Measurements from ENCODE around the gene DAGLB. TPM values are rescaled to one million over a fixed set of nuclear protein-coding genes. Genes with fewer than 3 reads are reported as not detected.

The DAGLB gene
- total and polyA plus RNA-seq, 2 of the 4 experiments (the other 2 are of a cell fraction): 23.4 to 33.5 TPM

DNA sequence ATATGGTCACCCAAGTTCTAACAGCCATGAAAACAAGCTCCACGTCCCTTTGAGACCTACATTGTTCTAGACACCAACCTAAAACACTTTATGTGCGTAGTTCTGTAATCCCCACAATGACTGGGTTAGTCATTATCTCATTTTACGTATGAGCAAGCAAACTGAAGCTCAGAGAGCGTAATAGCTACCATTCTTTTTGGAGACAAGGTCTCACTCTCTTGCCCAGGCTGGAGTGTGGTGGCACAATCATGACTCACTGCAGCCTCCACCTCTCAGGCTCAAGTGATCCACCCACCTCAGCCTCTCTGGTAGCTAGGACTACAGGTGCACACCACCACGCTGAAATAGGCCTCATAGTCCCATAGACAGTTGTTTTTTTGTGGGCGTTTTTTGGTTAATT, 10.5 kb downstream of the DAGLB start:
- no TSS peak for BruUV-seq (replicated peaks)
- H3K56ac ChIP-seq (ENCODE audit: extremely low read depth, insufficient read depth, low read length): no peak overlapping the region
- no peak overlapping the region for H2AK9ac ChIP-seq (replicated peaks; ENCODE audit: low read depth, low read length, poor library complexity)
- no peak overlapping the region for H3K4me3 ChIP-seq (ENCODE audit: insufficient read depth, low read depth, low read length)
- H4K20me1 ChIP-seq (ENCODE audit: insufficient read depth, low read length): peaks cover 16% of the 10 kb centered on the region; the same call in 1 of the 2 replicates
- dilution Hi-C loops (cut with HindIII; ENCODE audit: low sequenced_read_pairs, unreplicated experiment) (no loop called here), in situ Hi-C loops (cut with MboI; ENCODE audit: low sequenced_read_pairs) (no loop called here), intact Hi-C loops (cut with micrococcal nuclease) (loop anchor here (5.0 to 10.0 kb wide), 2 partner anchors 282 to 440 kb away; no protein-coding TSS in a partner anchor)
- no peak overlapping the region for H2BK120ac ChIP-seq (ENCODE audit: low read depth, low read length)
- H3K79me1 ChIP-seq (ENCODE audit: low read depth in 1 of 2, low read length in 2 of 2): peaks cover 40 to 75% of the 10 kb centered on the region in 2 experiments
- H2AFZ ChIP-seq (replicated peaks; ENCODE audit: low read length, poor library complexity): no peak overlapping the region
- no peak overlapping the region for H3K14ac ChIP-seq (replicated peaks; ENCODE audit: low read depth, low read length)
- no peak overlapping the region for H4K5ac ChIP-seq (ENCODE audit: low read depth, low read length)
- peaks cover 10% of the 10 kb centered on the region for H3K9me1 ChIP-seq (ENCODE audit: insufficient read depth, low read length)
- WGBS, 2 experiments (ENCODE audit: extremely low coverage in 2 of 2, insufficient read length in 1 of 2): 86% methylated on average over 1 of the region's 6 CpGs; no CpG with 5 or more reads in 1 of the 2 experiments
- peaks cover 10% of the 10 kb centered on the region for H3K4me1 ChIP-seq (ENCODE audit: control insufficient read depth, insufficient read depth, low read length)
- no peak overlapping the region for H2AK5ac ChIP-seq (ENCODE audit: low read depth, low read length)
- no peaks in the 10 kb centered on the region for H3K9me3 ChIP-seq (ENCODE audit: control insufficient read depth, insufficient read depth, low read length)
- no peak overlapping the region for H3K4me2 ChIP-seq (ENCODE audit: low read depth, low read length)
- no peak overlapping the region for H3K4ac ChIP-seq (ENCODE audit: low read depth, low read length)
- DNase-seq: no peak
- H2BK20ac ChIP-seq (ENCODE audit: low read depth, low read length): no peak overlapping the region
- CTCF ChIA-PET: no interaction called here
- no peak overlapping the region for H4K91ac ChIP-seq (ENCODE audit: insufficient read depth, low read depth, low read length)
- H2BK15ac ChIP-seq (ENCODE audit: low read depth, low read length): no peak overlapping the region
- TF ChIP-seq MAZ (IDR thresholded peaks at IDR 0.05; ENCODE audit: borderline replicate concordance, low read depth, low read length): no peak
- TF ChIP-seq FOS (IDR thresholded peaks at IDR 0.05; ENCODE audit: low read depth, low read length): no peak
- TF ChIP-seq, protein P1, sequence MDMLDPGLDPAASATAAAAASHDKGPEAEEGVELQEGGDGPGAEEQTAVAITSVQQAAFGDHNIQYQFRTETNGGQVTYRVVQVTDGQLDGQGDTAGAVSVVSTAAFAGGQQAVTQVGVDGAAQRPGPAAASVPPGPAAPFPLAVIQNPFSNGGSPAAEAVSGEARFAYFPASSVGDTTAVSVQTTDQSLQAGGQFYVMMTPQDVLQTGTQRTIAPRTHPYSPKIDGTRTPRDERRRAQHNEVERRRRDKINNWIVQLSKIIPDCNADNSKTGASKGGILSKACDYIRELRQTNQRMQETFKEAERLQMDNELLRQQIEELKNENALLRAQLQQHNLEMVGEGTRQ (IDR thresholded peaks at IDR 0.05; ENCODE audit: low read depth, low read length): no peak
- no peak for TF ChIP-seq RFX5 (IDR thresholded peaks at IDR 0.05; ENCODE audit: low read depth, low read length)
- TF ChIP-seq SMC3 (IDR thresholded peaks at IDR 0.05; ENCODE audit: low read depth, low read length): no peak
- TF ChIP-seq MAFK (IDR thresholded peaks at IDR 0.05; ENCODE audit: low read depth, low read length): no peak
- H3K23ac ChIP-seq (ENCODE audit: low read depth, low read length): no peak overlapping the region
- no peak overlapping the region for H3K18ac ChIP-seq (ENCODE audit: low read depth, low read length)
- H3K36me3 ChIP-seq (ENCODE audit: control insufficient read depth, insufficient read depth, low read length): peaks cover 23% of the 10 kb centered on the region
- H3K27ac ChIP-seq (ENCODE audit: insufficient read depth, low read length): no peak overlapping the region
- POLR2A ChIA-PET (ENCODE audit: unreplicated experiment): interaction anchor here (0.6 kb wide), 1 partner anchor 1446 kb away, joined by 5 read pairs; no protein-coding TSS in a partner anchor
- no peak overlapping the region for H2BK5ac ChIP-seq (ENCODE audit: low read depth, low read length, poor library complexity, severe bottlenecking)
- H4K8ac ChIP-seq (ENCODE audit: low read depth in 2 of 2, low read length in 2 of 2): no peak overlapping the region
- no peaks in the 10 kb centered on the region for H3K27me3 ChIP-seq (ENCODE audit: control insufficient read depth, insufficient read depth, low read length)
- no peak overlapping the region for H3K9ac ChIP-seq (ENCODE audit: low read depth, low read length)
- ATAC-seq (ENCODE audit: low read depth): no peak

All from IMR-90 (cell line).